ENCODE measurements around the gene NUP58.

NUP58 gene

GRCh38 chr13:25378528-25378927 is 77.1 kb downstream of the NUP58 start:
- DNase-seq = no peak

DNA sequence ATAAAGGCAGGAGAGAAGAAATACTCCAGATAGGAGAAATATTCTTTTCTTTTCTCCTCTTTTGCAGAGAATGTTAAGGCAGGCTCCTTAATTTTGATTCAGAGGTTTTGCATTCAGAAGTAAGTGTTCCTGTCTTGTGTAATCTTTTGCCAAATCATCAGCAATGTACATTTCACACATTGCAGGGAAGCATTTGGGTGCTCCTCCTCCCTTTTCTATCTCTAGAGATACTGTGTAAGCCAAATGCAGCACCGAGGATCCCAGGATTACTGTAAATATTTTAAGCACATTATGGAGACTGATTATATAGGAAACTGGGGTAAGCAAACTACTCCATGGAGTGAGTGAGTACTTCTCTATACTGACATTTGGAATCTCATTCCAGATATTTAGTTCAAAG is 77.6 kb downstream of the NUP58 start:
- DNase-seq = no peak

DNA sequence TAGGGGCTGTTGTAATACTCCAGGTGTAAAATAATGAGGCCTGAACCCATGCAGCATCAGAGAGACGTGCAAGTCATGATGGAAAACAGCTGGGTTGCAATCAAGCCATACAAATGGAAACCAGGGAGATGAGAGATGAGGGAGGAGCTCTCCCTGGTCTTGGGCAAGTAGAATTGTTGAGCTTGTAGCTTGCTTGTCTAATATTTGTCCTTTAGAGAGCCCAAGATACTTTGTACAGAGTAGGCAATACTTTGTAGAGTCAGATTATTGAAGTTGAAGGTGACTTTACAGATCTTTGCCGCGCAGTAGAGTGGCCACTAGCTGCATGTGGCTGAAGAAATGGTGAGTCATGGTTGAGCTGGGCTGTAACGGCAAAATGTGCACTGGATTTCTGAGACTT is 78.7 kb downstream of the NUP58 start:
- DNase-seq = no peak

- DNase-seq = no peak
Measured at GRCh38 chr13:25380741-25381324, 79.4 kb downstream of the NUP58 start.

GRCh38 chr13:25384758-25385410 is 83.5 kb downstream of the NUP58 start:
- DNase-seq = no peak

DNA sequence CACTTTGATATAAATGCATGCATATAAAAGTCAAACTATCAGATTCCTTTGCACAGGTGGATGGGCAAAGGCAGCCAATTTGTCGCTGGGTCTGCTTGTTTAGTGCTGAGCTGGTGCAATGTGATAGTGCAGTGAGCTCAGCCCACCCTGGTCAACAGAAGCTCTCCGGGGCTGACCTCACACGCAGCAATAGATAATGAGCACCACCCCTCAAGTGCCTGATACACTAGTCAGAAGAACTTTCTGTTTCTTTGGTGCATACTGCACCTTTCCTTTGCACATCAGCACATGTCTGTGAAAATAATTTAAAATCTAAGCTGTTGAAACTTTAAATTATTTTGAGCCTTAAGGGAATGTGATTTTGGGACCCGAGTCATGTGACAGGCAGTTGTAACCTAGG is 90.5 kb downstream of the NUP58 start:
- DNase-seq = no peak
